NCI-H1417 treated with DMSO at 0.1 percent for 48 hours (cell line): ENCODE measurements around the gene DMRTB1.
"Not testable (repeated sequence)": the region's sequence is repeated elsewhere in the genome, so short reads cannot be mapped to it uniquely, and the experiment has no call there.

Experiments
- DNase-seq: peaks from one replicate; lab custom pipeline; 2025; lab: John Stamatoyannopoulos, UW

DMRTB1 gene

DNA sequence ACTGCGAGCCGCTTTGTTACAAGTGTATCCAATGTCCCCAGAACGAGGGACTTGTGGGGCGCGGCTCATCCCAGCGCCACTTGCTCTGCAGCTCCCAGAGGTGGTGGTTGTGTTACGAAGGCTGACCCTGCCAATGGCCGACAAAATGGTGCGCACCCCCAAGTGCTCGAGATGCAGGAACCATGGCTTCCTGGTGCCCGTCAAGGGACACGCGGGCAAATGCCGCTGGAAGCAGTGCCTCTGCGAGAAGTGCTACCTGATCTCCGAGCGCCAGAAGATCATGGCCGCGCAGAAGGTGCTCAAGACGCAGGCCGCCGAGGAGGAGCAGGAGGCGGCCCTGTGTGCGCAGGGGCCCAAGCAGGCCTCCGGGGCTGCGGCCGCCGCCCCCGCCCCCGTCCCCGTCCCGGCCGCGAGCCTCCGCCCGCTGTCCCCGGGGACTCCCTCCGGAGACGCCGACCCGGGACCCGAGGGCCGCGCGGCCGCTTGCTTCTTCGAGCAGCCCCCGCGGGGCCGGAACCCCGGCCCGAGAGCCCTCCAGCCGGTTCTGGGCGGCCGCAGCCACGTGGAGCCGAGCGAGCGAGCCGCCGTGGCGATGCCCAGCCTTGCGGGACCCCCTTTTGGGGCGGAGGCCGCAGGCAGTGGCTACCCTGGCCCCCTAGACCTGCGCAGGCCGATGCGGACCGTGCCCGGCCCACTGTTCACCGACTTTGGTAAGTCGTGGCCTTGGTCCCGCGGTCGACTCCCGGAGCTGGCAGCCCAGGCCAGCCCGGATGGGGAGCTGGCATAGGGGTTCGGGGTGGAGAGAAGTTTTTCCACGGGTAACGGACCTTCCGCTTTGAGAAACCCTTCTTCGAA is at the start of gene DMRTB1:
DMRTB1 (plus strand) TSS at position 79 of the 855 bp plus-strand sequence; CDS start at position 134, 55 bp downstream.
- DNase-seq: no peak

DNA sequence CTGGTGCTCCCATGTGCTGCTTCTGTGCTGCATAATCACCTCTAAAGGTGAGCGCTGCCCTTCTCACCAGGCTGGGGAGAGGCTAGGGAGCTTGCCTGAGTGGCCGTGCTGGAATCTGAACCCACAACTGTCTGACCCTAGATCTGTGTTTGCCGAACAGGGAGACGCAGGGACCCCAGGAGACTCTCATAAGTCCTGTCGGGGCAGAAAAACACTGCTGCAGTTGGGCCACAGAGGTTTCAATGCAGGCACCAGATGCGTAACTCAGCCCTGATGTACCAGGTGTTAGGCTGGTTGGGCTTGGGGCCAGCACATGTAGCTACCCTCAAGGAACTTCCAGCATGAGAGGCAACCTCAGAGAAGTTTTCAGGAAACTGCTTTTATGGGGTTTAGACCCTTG is 49.5 kb upstream of the DMRTB1 start:
- no peak for DNase-seq

DNA sequence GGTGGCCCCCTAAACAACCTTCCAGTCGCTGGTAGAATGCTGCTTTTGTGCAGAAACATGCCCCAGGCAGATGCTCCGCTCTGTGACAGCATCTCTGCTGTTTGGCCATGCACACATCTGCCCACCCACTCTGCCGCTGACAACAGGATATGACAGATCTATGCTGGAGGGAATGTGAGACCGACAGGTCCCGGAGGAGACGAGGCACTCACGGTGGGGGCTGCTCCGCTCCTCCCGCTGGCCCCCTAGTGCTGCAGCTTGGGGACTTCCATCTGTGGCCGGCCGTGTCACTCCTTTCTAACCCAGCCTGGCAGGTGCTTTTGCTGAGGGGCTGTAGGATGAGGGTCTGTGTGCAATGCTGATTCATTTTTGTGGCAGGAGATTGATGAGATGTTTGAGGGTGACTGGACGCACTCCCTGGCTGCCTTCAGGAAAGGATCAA is 49.1 kb upstream of the DMRTB1 start:
- DNase-seq: no peak

DNA sequence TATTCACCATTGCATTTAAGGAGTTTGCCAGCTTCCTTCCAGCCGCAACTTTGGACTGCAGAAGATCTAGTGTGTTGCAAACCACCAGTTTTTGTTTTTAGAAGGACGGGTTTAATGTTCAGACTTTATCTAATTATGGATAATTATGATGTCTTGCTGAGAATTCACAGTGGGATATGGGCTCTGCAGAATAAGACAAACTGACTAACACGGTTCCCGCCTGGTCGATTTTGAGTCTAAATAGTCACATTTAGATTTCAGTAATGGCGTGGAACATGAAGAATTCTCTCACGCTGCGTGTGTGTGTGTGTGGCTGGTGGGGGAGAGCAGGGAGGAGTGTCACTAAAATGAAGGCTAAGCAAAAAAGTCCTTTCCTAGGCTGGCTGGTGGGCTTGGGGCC is 48.5 kb upstream of the DMRTB1 start:
- no peak for DNase-seq

DNA sequence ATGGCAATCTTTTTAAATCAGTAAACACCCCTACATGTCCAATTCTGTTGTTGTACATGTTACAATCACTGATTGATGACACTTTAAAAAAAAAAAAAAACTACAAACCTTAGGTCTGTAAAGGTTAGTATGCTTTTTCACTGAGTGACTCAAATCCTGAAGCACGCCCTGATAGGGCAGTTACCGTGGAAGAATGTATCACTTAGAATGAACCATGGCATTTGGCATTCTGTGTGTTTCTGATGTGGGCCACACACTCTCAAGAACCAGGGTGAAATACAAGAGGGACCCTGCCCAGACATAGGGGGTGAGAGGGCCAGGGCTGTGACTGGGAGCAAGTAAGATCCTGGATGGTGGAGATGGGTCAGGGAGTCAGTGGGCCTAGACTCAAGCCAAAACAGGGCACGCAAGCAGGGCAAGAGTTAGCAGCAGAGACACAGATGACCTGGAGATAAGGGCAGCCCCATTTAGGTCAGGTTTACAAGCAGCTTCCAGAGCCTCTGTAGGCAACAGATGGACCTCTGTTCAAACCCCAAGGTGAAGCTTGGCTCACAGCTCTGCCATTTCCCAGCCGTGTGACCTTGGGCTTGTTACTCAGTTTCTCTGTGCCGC is 47.6 kb upstream of the DMRTB1 start:
- no peak for DNase-seq

DNA sequence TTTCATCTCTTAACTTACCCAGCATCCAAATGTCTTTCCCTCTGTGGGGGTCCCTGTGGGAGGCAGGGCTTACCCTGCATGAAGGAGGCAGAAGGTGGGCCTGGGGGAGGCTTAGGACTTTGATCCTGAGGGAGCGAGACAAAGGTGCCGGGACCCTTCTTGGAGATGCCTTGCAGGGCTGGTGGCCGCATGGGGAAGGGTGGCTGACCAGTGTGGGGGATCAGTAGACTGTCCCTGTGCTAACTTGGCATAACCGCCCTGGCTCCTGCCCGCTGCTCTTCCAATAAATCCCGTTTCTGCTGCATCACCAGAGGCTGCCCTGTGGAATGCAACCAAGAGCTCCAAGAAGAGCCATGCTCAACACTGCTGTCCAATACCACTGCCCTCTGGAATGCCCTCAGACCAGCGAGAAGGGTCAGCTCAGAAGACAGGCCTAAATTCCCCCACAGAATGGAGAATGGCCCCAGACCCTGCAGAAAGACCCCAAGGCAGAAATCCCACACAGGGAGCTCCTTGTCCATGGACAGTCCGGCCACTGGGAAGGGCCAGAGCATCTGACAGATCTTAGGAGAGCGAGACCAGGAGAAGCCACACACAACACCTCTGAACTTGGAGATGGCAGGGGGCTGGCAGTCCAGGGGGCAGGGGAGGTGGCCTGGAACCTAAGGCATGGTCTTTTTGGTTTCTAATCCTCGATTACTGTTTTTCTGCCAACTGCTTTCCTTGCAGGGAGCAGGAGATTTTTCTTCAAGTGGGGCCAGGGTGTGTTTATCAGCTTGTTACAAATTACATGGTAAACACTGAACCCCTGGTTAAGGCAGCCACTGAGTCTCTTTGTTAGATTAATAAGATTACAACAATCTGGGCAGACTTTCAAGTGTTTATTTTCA is 46.7 kb upstream of the DMRTB1 start:
- DNase-seq: no peak

DNA sequence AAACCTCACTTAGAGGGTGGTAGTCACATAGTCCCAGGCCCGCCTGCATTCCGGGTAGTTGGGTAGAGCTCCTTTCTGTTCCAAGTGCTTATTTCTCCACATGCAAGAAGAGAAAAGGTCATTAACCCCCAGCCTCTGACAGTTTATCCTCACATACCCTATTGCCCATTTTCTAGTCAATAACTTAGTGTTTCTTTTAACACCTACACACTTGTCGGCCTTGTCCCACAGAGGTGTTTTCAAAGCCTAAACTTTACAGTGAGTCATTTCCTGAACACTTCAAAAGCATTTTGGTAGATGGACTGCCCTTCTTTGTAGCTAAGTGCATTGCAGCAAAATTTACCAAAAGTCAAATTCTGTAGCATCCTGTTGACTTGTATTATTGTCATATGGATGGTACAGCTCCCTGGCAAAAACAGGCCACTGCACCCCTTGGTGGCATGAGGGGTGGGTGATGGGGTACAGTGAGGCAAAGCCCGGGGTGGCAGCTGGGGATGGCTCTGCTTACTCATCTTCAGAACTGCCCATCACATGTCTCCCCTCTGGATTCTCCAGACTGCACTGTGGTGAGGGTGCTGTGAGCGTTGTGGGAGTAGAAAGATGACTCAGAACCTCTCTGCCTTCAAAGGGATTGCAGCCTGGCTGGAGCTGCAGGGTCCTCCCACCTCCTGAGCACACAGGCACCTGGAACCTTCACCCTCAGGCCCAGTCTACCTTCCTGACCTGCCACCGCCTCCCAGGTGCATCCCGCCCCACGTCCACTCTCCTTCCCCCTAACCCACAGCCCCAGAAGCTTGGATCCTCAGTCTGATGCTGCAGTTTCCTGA is 45.8 kb upstream of the DMRTB1 start:
- DNase-seq: no peak

DNA sequence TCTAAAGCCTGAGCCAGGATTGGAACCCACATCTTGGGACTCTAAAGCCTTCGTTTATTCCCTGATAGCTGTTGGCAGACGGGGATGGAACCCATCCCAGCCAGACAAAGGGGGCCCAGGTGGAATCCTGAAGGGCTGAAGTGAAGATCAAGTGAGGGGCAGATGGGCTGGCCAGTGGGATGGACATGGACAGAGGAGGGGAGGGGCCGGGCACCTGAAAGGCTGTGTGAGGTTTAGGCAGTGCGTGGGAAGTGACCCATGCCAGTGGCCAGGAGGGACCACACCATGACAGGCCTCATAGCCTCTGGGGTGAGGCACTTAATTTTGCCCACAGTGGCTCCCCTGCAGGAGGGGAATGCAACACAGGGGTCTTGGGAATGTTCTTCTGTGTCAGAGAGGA is 44.6 kb upstream of the DMRTB1 start:
- no peak for DNase-seq

DNA sequence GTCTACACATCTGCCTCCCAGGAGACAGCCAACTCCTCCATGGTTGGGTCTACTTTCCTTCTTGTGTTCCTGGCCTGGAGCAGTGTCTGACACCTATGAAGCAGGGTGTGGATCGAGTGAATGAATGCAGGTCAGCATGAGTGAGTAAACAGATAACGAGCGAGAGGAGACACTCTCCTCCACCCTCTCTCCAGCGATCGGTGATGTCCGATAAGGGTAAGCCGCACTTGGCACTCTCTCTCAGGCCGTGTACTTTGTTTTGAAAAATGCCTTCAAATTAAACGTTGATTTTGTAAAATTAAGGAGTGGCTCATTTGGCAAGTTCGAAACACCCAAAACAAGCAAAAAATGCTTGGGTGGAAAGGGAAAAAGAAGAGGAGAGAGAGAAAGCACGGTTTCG is 43.8 kb upstream of the DMRTB1 start:
- no peak for DNase-seq

DNA sequence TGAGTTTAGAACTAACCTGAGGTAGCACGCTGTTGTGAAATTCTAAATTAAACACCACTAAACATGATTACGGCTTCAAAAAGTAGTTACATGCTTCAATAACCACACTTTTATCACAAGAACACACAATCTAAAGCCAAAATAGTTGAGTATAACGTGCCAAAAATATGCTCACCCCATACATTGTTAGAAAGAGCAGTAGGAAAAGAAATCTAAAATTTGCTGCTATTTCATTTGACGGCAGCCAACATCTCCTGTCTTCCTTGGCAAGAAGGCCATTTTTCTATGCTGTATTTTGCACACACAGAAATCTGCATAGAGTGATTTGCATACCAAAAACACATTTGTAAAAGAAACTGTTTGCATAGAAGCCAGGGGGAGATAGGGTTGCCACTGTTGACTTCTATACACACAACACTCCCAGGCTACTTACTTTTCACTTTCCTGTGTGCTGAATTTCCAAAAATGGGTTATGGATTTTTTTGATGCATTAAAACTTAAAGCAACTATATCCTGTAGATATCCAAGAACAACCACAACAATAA is 42.9 kb upstream of the DMRTB1 start:
- no peak for DNase-seq

DNA sequence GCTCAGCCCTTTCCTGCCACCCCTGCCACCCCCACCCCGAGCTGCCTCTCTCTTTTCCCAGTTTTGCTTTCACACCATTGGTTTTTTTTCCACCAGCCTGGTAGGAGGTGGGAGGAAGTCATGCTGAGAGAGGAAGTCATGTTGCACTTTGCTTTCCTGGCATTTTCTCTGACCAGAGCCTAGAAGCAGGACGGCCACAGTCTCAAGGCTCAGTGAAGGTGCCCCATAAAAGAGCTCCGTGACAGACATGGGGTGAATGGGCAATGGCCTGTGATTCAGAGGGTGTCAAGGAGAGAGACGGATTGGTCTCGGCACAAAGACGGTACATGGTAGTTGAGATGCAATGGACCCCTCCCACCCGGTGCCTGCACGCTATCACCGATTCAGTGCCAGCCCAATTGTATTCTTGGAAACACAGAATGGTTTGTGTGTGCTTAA is 42.1 kb upstream of the DMRTB1 start:
- DNase-seq: no peak

DNA sequence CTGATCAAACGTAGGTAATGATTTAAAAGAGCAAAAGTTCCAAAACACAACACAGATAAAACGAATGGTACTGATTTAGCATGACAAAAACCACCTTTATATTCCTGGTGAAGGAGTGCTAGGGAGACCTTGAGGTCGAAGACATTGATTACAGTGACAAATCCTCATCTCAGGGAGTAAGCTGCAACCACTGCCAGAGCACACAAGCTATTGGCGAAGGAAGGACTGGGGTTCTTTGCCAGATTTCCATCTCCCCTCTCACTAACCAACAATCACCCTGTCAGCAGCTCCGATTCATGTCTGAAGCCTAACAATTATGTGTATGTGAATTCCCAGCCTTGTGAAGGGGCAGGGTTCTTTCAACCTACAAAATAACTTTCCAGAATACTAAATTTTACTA is 40.2 kb upstream of the DMRTB1 start:
- DNase-seq: no peak

DNA sequence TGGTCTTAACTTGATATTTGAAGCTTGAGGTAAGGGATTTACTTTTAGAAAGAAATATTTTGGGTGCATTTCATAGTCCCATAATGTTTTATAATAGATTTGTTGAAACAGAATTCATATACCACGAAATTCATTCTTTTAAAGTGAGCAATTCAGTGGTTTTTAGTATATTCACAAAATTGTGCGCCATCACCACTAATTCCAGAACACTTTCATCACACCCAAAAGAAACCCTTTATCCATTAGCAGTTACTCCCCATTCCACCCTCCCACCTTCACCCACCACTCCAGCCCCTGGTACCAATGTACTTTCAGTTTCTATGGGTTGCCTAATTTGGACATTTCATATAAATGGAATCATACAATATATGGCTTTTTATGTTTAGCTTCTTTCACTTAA is 38.9 kb upstream of the DMRTB1 start:
- no peak for DNase-seq

DNA sequence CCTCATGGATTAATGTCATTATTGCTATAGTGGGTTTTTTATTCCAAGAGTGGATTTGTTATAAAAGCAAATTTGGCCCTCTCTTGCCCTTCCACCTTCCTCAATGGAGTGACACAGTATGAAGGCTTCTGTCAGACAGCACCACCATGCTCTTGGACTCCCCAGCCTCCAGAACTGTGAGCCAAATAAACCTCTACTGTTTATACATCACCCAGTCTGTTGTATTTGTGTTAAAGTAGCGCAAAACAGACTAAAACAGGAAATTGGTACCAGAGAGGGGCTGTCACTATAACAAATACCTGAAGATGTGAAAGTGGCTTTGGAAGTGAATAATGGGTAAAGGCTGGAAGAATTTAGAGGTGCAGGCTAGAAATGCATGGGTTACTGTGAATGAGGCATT is 38.0 kb upstream of the DMRTB1 start:
- no peak for DNase-seq

DNA sequence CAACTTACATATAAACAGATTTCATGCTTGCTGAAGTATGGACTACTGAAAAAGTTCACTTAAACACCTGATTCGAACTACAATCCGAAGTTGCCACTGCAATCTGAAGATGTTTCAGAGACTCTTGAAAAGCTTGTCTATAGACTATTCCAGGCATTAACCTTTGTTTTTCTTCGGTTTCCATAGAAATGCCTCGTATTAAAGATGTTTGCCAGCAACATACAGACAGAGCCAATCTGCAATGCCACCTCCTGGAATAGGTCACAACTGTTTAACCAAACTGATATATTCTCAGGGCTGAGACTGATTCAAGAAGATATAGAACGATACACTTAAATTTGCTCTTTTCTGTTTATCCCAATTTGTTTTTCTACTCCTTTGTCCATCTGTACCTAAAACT is 28.9 kb upstream of the DMRTB1 start:
- DNase-seq: no peak

DNA sequence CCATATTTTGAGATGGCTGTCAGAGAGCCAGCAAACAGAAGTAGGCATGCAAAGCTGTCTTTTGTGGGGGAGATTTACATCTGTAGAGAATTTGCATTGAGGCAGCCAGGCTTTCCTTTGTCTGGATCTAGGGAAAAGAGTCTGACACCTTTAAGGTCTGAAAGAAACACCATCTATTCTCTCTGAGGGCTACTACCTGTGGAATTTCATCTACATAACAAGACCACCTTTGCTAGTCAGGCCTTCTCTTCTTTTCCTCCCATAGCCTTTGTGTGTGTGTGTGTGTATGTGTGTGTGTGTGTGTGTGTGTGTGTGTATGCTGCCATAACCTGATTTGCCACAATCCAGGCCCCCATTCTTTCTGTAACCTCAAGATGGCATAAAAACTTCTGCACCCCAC is 28.4 kb upstream of the DMRTB1 start:
- no peak for DNase-seq

DNA sequence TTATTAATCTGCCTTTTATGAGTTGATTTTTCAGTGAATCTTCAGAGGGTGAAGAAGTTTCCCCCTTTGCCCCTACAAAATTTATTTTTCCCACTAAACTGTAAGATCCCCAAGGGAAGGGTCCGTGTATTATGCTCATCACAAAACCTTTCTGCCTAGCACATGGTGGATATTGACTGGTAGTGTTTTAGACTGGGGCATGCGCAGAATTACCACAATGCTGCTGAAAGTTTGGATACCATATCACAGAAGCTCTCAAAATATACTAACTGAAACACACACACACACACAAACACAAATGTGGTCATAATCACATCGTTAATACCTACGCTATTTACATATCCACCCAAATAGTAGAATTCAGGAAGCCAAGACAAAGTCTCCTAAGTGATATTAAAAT is 28.0 kb upstream of the DMRTB1 start:
- no peak for DNase-seq

DNA sequence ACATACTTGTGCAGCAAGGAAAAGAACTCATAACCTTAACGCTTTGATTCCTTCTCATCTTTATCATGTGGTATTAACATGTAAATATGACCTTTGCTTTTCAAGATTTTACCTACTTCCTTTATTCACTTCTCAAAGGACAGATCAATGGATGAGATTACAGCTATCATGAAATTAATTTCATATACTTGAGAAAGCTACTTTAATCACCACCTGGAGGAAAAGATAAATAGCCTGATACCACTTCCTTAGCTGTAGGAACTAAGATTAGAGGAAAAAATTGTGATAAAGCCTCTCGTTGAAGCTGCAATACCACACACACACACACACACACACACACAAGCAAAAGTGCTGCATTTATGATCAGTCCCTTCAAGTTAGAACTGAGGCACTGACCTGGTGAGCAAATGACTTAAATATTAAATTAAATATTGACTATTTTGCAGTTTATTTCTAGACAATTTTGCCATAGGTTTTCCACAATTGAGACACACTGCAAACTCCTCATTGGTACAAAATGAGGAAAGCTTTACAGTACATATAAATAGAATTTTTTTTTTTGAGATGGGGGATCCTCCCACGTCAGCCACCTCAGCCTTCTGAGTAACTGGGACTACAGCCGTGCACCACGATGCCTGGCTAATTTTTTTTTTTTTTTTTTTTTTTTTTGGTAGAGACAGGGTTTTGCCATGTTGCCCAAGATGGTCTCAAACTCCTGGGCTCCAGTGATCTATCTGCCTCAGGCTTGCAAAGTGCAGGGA is 27.2 kb upstream of the DMRTB1 start:
- DNase-seq: no peak

DNA sequence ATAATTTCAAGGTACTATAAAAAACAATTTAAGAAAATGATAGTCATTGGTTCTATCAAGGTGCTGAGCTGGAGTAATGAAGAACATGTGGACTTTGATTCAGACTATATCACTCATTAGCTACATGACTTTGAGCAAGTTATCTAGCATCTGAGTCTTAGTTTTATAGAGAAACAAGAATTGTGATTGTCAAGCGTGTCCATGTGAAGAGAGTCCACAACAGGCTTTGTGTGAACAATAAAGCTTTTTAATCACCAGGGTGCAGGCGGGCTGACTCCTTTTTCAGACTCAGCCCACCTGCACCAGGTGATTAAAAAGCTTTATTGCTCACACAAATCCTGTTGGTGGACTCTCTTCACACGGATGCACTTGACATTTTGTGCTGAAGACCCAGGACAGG is 26.6 kb upstream of the DMRTB1 start:
- DNase-seq: no peak

DNA sequence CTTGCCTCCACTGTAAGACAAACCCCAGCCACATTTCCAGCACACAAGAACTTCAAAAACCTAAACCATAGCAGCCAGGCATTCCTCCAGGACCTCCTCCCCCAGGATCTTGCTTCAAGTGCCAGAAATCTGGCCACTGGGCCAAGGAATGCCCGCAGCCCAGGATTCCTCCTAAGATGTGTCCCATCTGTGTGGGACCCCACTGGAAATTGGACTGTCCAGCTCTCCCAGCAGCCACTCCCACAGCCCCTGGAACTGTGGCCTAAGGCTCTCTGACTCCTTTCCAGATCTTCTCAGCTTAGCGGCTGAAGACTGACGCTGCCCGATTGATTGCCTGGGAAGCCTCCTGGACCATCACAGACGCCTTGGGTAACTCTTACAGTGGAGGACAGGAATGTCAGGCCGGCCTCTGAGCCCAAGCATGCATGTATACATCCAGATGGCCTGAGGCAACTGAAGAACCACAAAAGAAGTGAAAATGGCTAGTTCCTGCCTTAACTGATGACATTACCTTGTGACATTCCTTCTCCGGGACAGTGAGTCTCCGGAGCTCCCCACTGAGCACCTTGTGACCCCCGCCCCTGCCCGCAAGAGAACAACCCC is 24.7 kb upstream of the DMRTB1 start:
- DNase-seq: not testable (repeated sequence)
